NCI-H524 treated with DMSO at 0.1 percent for 48 hours (cell line): ENCODE results near the gene MLN.
"Not testable (repeated sequence)": the region's sequence is repeated elsewhere in the genome, so short reads cannot be mapped to it uniquely, and the experiment has no call there.

ENCODE experiments used
- DNase-seq: peaks from one replicate; lab custom pipeline; 2025; lab: John Stamatoyannopoulos, UW

Gene MLN

DNA sequence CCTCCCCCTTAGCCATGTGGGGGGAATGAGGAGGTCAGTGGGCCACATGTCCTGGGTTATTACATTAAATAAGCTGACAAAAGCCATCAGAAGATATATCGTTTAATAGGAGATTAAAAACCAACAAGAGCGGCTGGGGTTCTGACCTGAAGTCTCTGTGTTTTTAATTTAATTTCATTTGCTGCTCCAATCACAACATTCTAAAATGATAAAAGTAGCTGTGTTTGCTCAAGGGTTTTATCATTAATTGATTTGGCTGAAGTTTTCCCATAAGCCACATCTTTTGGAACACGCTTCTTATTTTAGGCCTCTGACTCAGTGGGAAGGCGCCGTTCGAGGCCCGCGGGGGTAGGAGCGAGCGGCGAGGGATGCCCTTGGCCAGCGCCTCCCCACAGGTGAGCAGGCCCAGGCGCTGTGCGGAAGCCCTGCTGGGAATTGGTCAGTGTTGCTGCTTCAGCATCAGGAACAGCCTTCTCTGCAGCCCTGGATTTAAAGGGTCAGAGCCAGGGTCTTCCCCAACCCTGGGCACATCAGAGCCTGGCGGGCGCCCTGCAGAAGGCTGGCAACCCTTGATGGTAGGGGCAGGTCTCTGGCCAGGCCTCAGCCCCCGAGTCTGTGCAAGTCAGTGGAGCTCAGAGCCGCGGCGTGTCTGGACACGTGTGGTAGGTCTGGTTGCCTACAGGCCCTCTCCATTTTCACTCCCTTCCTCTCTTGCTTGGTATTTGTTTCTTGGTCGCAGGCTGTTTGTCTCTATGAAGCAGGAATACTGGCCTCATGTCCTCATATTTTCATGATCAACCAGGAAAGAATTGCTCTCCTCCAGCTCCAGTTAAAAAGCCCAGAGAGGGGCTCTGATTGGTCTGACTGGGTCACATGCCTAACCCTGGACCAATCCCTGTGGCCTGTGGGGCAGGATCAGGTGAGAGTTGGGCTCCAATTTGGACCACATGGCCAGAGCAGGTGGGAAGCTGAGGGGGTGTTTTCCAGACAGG lies 30.9 kb upstream of the MLN start:
- no peak for DNase-seq

DNA sequence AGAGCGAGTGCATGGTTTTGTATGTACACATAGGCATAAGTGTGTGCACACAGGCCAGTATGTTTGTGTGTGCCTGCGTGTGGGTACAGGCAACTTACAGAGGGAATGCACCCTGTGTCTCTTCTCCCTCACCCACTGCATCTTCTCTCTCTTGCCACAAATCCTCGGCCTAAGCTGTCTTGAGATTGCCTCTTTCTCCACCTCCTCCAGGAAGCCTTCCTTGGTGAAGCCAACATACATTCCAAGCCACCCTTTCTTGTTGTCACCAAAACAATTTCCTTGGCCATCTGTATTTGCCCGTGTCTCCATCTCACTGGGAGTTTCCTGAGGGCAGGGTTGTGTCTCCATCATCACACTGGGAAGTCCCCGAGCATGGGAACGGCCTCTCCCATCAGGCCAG lies 29.8 kb upstream of the MLN start:
- no peak for DNase-seq

DNA sequence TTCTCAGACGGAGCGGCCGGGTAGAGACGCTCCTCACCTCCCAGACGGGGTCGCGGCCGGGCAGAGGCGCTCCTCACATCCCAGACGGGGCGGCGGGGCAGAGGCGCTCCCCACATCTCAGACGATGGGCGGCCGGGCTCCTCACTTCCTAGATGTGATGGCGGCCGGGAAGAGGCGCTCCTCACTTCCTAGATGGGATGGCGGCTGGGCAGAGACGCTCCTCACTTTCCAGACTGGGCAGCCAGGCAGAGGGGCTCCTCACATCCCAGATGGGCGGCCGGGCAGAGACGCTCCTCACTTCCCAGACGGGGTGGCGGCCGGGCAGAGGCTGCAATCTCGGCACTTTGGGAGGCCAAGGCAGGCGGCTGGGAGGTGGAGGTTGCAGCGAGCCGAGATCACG lies 29.0 kb upstream of the MLN start:
- DNase-seq = not testable (repeated sequence)

DNA sequence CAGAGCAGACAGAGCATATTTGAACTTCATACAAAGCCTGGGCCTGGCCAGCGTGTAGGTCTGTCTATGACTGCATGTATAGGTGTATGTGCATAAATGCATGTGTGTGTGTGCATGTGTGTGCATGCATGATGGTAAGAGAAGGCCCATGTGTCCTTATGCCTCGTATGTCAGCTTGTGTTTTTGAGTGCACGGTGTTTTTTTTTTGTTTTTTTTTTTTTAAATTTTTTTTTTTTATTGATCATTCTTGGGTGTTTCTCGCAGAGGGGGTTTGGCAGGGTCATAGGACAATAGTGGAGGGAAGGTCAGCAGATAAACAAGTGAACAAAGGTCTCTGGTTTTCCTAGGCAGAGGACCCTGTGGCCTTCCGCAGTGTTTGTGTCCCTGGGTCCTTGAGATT lies 27.9 kb upstream of the MLN start:
- not testable (repeated sequence) for DNase-seq

DNA sequence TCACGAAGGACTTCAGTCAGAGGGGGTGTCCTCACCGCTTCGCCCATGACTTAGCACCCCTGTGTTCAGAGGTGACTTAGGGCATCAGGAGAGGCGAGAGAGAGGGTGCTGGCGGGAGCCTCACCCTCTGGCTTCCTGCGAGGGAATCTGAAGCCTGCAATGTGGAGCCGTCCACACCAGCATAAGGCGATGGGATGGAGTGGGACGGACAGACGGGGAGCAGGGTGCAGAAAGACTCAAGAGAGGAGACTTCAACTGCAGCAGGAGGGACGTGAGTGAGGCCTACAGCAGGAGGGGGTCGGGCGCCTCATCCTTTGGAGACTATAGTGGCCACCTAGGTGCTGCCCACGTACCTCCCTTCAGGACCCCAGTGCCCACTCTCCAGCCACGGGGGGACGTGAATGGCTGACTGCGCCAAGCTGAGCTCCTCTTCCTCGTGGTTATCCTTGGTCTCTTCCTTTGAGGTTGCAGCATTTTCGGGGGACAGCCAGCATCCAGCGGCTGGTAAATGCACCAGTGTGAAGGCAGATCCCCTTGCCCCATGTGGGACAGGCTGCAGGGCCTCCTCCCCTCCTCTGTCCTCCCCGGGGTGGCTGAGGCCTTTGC lies 26.9 kb upstream of the MLN start:
- no peak for DNase-seq

- DNase-seq = peak; percentile 43
Measured at GRCh38 chr6:33828764-33829731, 25.2 kb upstream of the MLN start.

DNA sequence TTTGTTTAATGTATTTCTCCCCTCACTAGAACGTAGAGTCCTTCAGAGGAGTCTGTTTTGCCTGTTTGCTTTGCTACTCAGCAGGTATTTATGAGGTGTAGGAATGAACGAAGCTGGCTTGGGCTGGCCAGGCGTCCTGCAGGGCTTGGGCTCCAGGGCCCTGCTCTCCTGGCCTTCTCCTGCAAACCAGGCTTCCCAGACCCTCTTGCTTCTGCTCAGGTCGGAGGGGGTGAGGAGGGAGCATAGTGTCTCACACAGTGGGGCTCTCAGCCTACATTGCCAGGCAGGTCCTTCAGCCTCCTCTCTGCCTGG lies 24.6 kb upstream of the MLN start:
- DNase-seq = no peak

DNA sequence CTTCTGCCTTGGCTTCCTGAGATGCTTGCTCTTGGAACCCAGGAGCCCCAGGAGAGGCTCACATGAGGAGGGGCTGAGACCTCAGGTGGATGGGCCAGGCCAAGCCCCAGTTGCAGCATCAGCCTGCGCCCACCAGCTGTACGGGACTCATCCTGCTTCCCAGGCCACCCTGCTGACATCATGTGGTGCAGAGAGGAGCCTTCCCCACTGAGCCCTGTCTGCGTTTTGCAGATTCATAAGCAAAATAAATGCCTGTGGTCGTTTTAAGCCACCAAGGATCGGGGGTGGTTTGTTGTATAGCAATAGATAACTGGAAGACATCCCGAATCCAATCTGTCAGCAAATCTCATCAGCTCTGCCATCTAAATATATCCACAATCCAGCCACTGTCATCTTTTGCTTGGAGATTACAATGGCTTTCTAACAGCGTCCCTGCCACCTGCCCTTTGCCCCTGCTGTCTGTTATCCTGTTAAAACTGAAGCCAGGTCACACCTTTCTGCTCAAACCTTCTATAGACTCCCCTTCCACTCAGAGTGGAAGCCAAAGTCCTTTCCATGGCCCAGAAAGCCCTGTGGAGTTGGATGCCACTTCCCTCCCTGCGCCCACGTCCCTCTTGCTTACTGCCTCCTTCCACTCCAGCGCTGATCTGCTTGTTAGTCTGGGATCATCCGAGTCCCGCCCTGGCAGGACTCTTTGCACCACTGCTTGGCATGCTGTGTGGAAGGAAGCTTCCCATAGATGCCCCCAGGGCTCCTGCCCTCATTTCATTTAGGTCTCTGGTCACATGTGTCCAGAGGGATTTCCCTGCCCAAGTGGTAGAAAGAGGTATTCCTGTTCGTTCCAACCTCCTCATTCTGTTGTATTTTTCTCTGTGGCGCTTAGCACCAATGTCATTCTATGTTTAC lies 24.0 kb upstream of the MLN start:
- no peak for DNase-seq

DNA sequence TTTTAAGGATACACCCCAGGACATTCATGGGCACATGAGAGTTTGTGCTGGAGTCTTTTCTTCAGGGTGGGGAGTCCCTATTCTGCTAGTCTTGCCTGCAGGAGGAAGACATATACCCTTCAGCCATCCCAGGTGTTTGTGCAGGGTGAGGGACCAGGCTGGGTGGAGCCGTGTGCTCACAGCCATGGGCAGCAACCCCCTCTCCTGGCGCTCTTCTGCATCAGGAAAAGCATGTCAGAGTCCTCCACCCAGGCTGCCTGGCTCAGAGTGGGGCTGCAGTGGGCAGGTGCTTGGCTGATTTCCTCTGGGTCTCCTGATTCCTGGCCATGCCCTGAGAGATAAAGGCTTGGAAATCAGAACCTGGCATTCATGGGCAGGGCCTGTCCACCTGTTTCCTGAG lies 22.7 kb upstream of the MLN start:
- DNase-seq = no peak

DNA sequence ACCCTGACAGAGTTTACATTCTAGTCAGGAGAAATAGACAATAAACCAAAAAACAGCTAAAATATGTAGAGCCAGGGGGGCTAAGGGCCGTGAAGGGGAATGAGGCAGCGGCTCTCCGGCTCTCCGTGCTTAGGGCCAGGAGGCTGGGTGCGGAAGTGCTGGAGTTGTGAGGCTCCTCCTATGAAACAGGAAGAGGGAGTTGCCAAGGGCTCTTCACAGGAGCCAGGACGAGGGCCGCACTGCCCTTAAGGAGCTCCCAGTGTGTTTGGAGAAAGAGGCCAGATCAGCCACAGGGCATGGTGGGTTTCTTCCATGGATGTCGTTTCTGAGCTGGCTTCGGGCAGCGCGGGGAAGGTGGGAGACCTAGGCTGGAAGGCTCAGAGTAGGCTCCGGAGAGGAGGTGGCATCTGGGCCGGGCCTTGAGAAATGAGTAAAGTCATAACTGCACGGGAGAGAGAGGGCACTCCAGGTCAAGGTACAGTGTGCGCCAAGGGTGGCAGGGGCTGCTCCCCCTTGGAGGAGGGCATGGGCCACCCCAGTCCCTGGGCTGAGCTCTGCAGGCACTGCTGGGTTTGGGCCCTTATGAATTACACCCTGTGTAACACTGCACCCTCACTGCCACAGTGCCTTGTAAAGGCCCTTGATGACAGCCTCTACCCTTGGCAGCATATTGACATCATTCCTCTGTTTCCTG lies 20.8 kb upstream of the MLN start:
- no peak for DNase-seq

DNA sequence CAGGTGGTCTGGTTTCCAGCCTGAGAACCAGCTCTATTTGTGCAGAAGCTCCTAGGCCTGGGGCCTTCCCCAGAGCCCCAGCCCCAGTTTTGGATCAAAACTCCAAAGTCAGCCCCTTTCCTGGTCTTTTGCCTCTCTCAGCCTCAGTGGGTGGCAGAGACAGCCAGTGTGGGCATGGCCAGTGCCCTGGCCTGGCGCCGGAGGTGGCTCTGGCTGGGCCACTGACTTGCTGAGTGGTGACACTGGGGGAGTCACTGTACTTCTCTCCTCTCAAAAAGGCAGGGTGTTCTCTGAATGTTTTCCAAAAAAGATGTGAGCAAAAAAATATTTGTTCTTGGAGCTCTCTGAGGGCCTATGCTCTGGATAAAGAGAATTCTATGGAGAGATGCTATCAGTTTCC lies 20.0 kb upstream of the MLN start:
- no peak for DNase-seq

GRCh38 chr6:33822575-33823395 lies 19.0 kb upstream of the MLN start:
- DNase-seq = peak; percentile 26

DNA sequence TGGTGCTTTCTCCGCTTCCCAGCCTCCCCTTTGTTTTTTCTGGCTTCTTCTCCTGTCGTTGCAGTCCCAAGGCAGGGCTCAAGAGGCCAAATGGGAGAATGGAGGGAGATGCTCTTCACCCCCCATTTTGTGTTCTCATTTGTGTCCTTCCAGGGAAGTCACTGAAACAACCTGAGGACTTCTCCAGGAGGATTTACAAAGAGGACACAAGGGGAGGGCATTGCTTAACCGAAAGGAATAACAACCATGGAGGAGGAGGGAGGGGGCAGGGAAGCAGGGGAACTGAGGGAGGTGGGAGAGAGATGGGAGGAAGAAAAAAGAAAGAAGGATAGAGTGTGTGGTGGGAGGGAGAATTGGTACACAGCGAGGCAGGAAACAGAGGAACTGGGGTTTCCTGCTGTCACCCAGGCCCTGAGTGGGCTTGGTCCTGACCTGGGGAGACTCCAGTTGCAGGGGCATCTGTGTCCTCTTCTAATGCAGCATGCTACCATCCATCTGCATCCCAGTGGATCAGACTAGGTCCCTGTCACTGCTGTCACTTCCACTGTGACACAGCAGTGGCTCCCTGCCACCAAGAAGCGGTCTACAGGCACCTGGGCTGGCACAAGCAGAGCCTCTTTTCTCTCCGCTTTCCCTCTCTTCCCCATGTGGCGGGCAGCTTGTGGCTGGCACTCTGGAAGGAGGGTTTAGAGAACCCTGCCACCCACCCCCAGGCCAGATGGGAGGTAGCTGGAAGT lies 17.1 kb upstream of the MLN start:
- no peak for DNase-seq

DNA sequence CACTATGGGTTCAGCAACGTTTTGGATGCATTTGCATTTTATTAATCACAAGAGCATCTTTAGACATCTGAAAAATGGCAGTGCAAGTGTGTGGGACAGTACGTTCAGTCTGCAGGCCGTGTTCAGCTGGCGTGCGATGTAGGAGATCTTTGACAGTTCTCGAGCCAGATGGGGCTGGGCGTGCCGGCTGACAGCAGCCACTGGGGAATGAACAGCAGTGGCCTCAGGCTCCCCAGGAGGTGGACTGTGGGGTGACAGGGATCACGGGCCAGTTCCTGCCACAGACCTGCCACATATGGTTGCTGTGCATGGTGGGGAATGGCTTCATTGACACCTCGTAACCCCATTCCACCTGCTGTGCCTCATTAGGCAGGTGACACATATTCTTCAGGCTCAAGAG lies 16.4 kb upstream of the MLN start:
- peak; percentile 20 for DNase-seq

GRCh38 chr6:33819021-33819420 lies 15.2 kb upstream of the MLN start:
- no peak for DNase-seq

DNA sequence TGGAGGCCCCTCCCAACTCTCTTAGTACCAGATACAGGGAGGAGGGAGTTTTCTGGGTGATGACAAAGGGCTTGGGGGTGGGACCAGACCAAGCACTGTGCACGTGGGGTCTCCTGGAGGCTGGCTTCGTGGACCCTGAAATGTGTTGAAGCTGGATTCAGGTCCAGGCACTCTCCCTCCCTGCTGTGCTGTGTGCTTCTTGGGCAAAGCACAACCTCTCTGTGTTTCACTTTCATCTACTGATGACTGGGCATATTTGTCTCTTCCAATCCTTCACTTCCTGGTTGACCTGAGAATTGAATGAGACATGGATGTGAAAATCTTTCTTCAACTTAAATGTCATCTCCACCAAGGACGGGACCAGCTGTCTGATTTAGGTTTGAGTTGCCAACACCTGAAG lies 14.5 kb upstream of the MLN start:
- no peak for DNase-seq

DNA sequence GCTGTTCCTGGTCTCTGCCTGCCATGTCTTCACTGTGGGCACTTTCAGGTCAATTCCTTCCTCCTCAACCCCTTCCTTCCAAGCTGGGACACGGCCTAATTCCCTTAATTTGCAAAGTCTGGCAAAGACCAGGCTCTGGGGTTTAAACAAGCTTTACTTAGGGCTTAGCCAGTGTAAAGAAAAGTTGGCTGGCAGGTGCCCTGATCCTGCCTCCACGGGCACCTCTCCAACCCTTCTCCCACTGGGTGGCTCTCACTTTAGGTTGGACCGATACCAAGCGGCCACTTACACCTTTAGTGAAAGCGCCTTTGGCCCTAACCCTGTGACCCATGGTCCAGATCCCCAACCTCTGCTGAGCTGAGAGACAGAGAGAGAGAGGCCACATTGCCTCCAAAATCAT lies 13.7 kb upstream of the MLN start:
- DNase-seq = no peak

DNA sequence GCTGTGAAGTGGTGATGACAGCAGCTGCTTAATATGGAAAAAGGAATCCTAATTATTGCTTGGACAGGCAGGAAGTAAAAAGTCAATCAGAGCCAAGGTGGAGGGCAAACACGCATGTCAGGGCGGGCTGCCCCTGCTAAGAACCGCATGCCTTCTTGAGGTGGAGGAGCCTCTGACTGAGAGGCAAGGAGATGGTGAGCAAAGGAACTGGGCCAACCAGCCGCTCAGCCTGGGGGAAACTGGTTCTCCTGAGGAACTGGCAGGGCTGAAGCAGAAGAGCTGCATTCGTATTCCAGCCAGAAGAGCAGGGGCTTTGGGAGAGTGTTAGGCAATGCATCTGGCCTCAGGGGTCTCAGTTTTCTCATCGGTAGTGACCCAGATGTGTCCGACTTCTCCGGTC lies 13.1 kb upstream of the MLN start:
- DNase-seq = no peak

DNA sequence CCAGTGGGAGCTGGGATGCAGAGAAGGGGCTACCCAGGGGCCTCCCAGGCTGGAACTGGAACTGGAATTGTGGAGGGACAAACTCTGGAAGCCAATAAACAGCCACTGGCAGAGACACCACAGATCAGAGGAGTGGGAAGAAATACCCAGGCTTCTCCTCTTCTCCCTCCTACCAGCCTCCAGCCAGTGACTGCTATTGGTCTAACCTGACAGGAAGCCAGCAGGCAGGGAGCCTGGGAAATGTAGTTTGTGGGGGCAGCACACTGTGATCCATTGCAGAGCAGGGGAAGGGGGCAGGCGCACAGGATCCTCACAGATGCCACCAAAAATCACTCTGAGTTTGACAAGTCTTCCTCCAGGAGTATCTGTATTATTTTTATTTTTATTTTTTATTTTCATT lies 12.1 kb upstream of the MLN start:
- DNase-seq = no peak
